Measurements from ENCODE around the gene OAS2. TPM values are rescaled to one million over a fixed set of nuclear protein-coding genes. Genes with fewer than 3 reads are reported as not detected.

Gene OAS2
- total RNA-seq, 1 experiment from 2014 or later, result 0.25 TPM

DNA sequence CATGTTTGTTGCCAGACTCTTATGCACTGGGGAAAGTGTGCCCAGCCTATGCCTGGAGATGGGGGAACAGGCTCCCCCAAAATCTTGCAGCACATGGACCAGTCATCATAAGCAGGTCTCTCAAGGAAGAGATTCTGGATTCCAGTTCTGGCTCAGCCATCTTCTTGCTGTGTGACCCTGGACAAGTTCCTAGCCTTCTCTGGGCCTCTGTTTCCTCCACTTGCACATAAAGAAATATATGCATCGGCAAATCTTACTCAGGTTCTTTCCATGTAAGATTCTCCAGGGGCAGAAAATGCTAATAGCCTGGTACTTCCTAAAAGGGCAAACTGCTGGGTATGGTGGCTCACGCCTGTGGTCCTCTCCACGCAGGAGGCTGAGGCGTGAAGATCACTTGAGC, 32.8 kb upstream of the OAS2 start:
- no peak for DNase-seq
- Histone ChIP-seq H3K4me1 (no peaks in the 10 kb centered on the region), H3K27me3 (replicated peaks; ENCODE audit: control insufficient read depth, insufficient read depth, low read length) (no peaks in the 10 kb centered on the region), H3K36me3 (ENCODE audit: control insufficient read depth, insufficient read depth, low read length) (no peaks in the 10 kb centered on the region), H3K9me3 (no peaks in the 10 kb centered on the region), H3K4me3 (ENCODE audit: low read depth, low read length) (no peak overlapping the region)
- no peaks in the 10 kb centered on the region for H3K9me3 Mint-ChIP-seq (ENCODE audit: unreplicated experiment)
- intact Hi-C loops (cut with micrococcal nuclease; ENCODE audit: unreplicated experiment), result no loop called here
- H3K27me3 Mint-ChIP-seq (ENCODE audit: insufficient read depth, unreplicated experiment), result no peaks in the 10 kb centered on the region
- BruUV-seq (replicated peaks), result no TSS peak
- no peaks in the 10 kb centered on the region for H3K4me1 Mint-ChIP-seq (ENCODE audit: low read depth, unreplicated experiment)
- H3K4me3 Mint-ChIP-seq (ENCODE audit: unreplicated experiment), result no peak overlapping the region
- no peaks in the 10 kb centered on the region for H3K36me3 Mint-ChIP-seq (ENCODE audit: insufficient read depth, unreplicated experiment)
- CTCF ChIA-PET, result no interaction called here
- H3K27ac Mint-ChIP-seq (ENCODE audit: unreplicated experiment), result no peak overlapping the region
- POLR2A ChIA-PET, result no interaction called here
- TF ChIP-seq, protein P1, sequence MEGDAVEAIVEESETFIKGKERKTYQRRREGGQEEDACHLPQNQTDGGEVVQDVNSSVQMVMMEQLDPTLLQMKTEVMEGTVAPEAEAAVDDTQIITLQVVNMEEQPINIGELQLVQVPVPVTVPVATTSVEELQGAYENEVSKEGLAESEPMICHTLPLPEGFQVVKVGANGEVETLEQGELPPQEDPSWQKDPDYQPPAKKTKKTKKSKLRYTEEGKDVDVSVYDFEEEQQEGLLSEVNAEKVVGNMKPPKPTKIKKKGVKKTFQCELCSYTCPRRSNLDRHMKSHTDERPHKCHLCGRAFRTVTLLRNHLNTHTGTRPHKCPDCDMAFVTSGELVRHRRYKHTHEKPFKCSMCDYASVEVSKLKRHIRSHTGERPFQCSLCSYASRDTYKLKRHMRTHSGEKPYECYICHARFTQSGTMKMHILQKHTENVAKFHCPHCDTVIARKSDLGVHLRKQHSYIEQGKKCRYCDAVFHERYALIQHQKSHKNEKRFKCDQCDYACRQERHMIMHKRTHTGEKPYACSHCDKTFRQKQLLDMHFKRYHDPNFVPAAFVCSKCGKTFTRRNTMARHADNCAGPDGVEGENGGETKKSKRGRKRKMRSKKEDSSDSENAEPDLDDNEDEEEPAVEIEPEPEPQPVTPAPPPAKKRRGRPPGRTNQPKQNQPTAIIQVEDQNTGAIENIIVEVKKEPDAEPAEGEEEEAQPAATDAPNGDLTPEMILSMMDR (IDR thresholded peaks at IDR 0.05; ENCODE audit: insufficient read depth in 1 of 2, low read depth in 1 of 2, low read length in 1 of 2, severe bottlenecking in 1 of 2, unreplicated experiment in 1 of 2), result no peak

DNA sequence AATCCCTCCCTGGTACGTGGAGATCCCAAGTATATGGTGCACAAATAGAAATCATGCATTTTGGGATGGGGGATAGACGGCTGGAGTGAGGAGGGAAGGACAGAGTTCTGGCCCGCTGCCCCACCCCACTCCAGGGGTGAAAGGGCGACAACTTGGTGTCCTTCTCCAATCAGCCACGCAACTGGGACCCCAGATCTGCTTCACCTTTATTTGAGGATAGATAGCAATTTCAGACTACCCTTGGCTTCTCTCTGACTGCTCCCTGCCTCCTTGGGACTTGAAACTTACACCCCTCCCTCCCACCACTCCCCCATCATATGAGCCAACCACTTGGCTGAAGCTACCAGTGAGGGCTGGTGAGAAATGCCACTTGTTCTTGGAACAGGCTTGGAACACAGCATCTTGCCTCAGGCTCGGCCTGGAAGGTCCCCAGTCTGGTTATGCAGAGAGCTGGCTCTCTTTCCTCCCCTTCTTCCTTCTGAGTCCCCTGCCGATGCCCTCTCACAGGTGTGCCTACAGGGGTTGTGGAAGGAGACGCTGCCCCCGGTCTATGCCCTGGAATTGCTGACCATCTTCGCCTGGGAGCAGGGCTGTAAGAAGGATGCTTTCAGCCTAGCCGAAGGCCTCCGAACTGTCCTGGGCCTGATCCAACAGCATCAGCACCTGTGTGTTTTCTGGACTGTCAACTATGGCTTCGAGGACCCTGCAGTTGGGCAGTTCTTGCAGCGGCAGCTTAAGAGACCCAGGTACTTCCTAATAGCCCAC, 31.9 kb upstream of the OAS2 start:
- Histone ChIP-seq H3K9me3 (no peaks in the 10 kb centered on the region), H3K4me1 (no peaks in the 10 kb centered on the region), H3K36me3 (ENCODE audit: control insufficient read depth, insufficient read depth, low read length) (no peaks in the 10 kb centered on the region), H3K4me3 (ENCODE audit: low read depth, low read length) (no peak overlapping the region), H3K27me3 (replicated peaks; ENCODE audit: control insufficient read depth, insufficient read depth, low read length) (no peaks in the 10 kb centered on the region)
- no peaks in the 10 kb centered on the region for H3K36me3 Mint-ChIP-seq (ENCODE audit: insufficient read depth, unreplicated experiment)
- POLR2A ChIA-PET, result no interaction called here
- no peaks in the 10 kb centered on the region for H3K9me3 Mint-ChIP-seq (ENCODE audit: unreplicated experiment)
- no peaks in the 10 kb centered on the region for H3K4me1 Mint-ChIP-seq (ENCODE audit: low read depth, unreplicated experiment)
- intact Hi-C loops (cut with micrococcal nuclease; ENCODE audit: unreplicated experiment), result no loop called here
- no peak overlapping the region for H3K27ac Mint-ChIP-seq (ENCODE audit: unreplicated experiment)
- TF ChIP-seq, protein P1 (IDR thresholded peaks at IDR 0.05; ENCODE audit: insufficient read depth in 1 of 2, low read depth in 1 of 2, low read length in 1 of 2, severe bottlenecking in 1 of 2, unreplicated experiment in 1 of 2), result no peak
- DNase-seq, result no peak
- BruUV-seq (replicated peaks), result no TSS peak
- CTCF ChIA-PET, result no interaction called here
- no peaks in the 10 kb centered on the region for H3K27me3 Mint-ChIP-seq (ENCODE audit: insufficient read depth, unreplicated experiment)
- H3K4me3 Mint-ChIP-seq (ENCODE audit: unreplicated experiment), result no peak overlapping the region

DNA sequence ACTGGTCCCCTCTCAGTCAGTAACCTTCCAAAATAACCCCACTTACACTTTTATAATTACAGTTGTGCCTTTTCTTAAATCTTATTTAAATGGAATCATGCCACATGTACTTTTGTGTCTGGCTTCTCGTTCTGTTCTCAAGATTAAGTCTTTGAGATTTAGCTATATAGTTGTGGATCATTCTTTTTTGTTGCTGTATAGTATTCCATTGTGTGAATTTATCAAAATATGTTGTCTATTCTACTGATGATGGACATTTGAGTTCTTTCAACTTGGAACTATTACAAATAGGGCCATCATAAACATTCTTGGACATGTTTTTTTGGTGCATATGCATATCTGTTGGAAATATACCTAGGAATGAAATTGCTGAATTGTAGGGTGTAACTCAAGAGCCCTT, 31.0 kb upstream of the OAS2 start:
- Mint-ChIP-seq H3K27me3 (ENCODE audit: insufficient read depth, unreplicated experiment) (no peaks in the 10 kb centered on the region), H3K9me3 (ENCODE audit: unreplicated experiment) (no peaks in the 10 kb centered on the region), H3K4me3 (ENCODE audit: unreplicated experiment) (no peak overlapping the region), H3K36me3 (ENCODE audit: insufficient read depth, unreplicated experiment) (no peaks in the 10 kb centered on the region), H3K4me1 (ENCODE audit: low read depth, unreplicated experiment) (no peaks in the 10 kb centered on the region), H3K27ac (ENCODE audit: unreplicated experiment) (no peak overlapping the region)
- H3K9me3 ChIP-seq, result no peaks in the 10 kb centered on the region
- CTCF ChIA-PET, result no interaction called here
- H3K4me3 ChIP-seq (ENCODE audit: low read depth, low read length), result no peak overlapping the region
- POLR2A ChIA-PET, result no interaction called here
- TF ChIP-seq, protein P1 (IDR thresholded peaks at IDR 0.05; ENCODE audit: insufficient read depth in 1 of 2, low read depth in 1 of 2, low read length in 1 of 2, severe bottlenecking in 1 of 2, unreplicated experiment in 1 of 2), result no peak
- no peaks in the 10 kb centered on the region for H3K27me3 ChIP-seq (replicated peaks; ENCODE audit: control insufficient read depth, insufficient read depth, low read length)
- no TSS peak for BruUV-seq (replicated peaks)
- no peaks in the 10 kb centered on the region for H3K36me3 ChIP-seq (ENCODE audit: control insufficient read depth, insufficient read depth, low read length)
- intact Hi-C loops (cut with micrococcal nuclease; ENCODE audit: unreplicated experiment), result no loop called here
- DNase-seq, result no peak
- H3K4me1 ChIP-seq, result no peaks in the 10 kb centered on the region
